Stomach (tissue), 4 donors: ENCODE results near the gene CHKB.

Source experiments
- POLR2A ChIP-seq, 4 donors: fragments of 450-650 bp; IDR thresholded peaks; one replicate each; pipeline ENCODE4 v1.6.1; 2016; ENCODE audit warnings: antibody characterized with exemption in 4 of 4, control low read depth in 2 of 4, mild to moderate bottlenecking in 1 of 4, moderate library complexity in 1 of 4
- TF ChIP-seq, protein P1 (sequence below), 7 experiments: fragments of 450-650 bp in 4 of 7; fragments of 200-600 bp in 3 of 7; sonication (generic) in 3 of 7; IDR thresholded peaks; one replicate each; pipeline ENCODE4 v1.5.1; 2016 to 2019; ENCODE audit warnings: antibody characterized with exemption in 7 of 7, control low read depth in 2 of 7, mild to moderate bottlenecking in 1 of 7

DNA sequence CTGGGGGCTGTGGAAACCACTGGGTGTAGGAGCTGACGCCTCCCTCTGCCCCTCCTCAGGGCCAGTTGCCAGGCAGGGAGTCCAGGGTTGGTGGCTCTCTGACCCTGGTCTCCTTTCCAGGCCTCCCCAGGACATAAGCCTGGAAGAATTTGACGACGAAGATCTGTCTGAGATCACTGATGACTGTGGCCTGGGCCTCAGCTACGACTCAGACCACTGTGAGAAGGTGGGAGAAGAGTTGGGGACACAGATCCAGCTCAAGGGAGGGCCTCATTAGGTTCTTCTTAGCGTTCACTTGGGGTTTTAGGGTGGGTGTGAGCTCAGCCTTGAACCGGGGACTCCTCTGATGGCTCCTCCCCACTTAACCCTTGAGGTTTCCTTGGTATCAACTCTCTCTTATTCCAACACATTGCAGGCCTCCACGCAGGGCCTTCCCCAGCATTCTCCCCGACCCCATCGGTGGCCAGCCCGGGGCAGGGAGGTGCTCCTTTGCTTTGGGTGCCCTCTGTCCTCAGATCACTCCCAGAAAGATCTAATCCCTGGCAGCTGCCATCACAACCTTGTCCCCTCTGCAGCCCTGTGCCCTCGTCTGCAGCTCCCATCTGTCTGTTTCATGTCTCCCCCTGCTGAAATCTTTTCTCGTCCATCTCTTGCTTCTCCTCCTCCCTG, 19.2 kb upstream of the CHKB start:
- TF ChIP-seq, protein P1, sequence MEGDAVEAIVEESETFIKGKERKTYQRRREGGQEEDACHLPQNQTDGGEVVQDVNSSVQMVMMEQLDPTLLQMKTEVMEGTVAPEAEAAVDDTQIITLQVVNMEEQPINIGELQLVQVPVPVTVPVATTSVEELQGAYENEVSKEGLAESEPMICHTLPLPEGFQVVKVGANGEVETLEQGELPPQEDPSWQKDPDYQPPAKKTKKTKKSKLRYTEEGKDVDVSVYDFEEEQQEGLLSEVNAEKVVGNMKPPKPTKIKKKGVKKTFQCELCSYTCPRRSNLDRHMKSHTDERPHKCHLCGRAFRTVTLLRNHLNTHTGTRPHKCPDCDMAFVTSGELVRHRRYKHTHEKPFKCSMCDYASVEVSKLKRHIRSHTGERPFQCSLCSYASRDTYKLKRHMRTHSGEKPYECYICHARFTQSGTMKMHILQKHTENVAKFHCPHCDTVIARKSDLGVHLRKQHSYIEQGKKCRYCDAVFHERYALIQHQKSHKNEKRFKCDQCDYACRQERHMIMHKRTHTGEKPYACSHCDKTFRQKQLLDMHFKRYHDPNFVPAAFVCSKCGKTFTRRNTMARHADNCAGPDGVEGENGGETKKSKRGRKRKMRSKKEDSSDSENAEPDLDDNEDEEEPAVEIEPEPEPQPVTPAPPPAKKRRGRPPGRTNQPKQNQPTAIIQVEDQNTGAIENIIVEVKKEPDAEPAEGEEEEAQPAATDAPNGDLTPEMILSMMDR (IDR thresholded peaks at IDR 0.05), result no peak
- TF ChIP-seq POLR2A (IDR thresholded peaks at IDR 0.05), result no peak
